GM12891 (cell line): ENCODE data around the gene IFI44. TPM values are rescaled to one million over a fixed set of nuclear protein-coding genes. Genes with fewer than 3 reads are reported as not detected.

Experiments used
- DNase-seq: peaks from one replicate; pipeline ENCODE4 v3.0.0; 2011; ENCODE audit warnings: low spot score; ENCODE audit not compliant: insufficient read length
- FAIRE-seq: peaks from 2 replicates; lab custom pipeline; 2011; peaks lifted over from hg19 to GRCh38; lab: Jason Lieb, UNC
- PAX5 ChIP-seq: IDR thresholded peaks from 2 replicates; pipeline ENCODE4 v1.6.1; 2011; ENCODE audit warnings: low read length, moderate library complexity, mild to moderate bottlenecking; ENCODE audit not compliant: insufficient read depth, severe bottlenecking
- POLR2A ChIP-seq: IDR thresholded peaks from 2 replicates; pipeline ENCODE4 v1.6.1; 2011; ENCODE audit warnings: low read depth, low read length, control low read depth
- POLR2AphosphoS5 ChIP-seq: IDR thresholded peaks from 2 replicates; pipeline ENCODE4 v1.6.1; 2011; ENCODE audit warnings: low read depth, low read length, control low read depth
- POU2F2 ChIP-seq: IDR thresholded peaks from 2 replicates; pipeline ENCODE4 v1.6.1; 2011; ENCODE audit warnings: low read depth, mild to moderate bottlenecking, control low read depth, low read length, moderate library complexity
- SPI1 ChIP-seq: IDR thresholded peaks from 2 replicates; pipeline ENCODE4 v1.6.1; 2011; ENCODE audit warnings: low read depth, low read length, control low read depth
- TAF1 ChIP-seq: IDR thresholded peaks from 2 replicates; pipeline ENCODE4 v1.6.1; 2011; ENCODE audit warnings: low read depth, low read length, control low read depth
- polyA plus RNA-seq: library from polyadenylated mRNA; unstranded; fragments of >200 nt; gene quantifications from one replicate; pipeline ENCODE4 v1.2.1, GENCODE V29; 2012; ENCODE audit warnings: low read depth, missing spikeins, inconsistent platforms; ENCODE audit not compliant: missing spikeins

Gene IFI44
- polyA plus RNA-seq: 57.7 TPM

GRCh38 chr1:78649628-78650027 lies at the start of gene IFI44:
Gene IFI44 (plus strand): TSS chr1:78649831. CDS start chr1:78650196, 365 bp downstream.
- peak; percentile 79 for FAIRE-seq
- DNase-seq: peak; percentile 12
- TF ChIP-seq POU2F2 (no peak), TAF1 (0 out of 2 replicates have a peak, but pooled peaks have one; percentile 68), POLR2AphosphoS5 (peak; percentile 65; the same call in 1 of the 2 replicates), SPI1 (no peak), POLR2A (peak; percentile 83), PAX5 (no peak)

GRCh38 chr1:78601068-78601467 lies 48.6 kb upstream of the IFI44 start:
- DNase-seq (no peak), FAIRE-seq (no peak)
- TF ChIP-seq POLR2A (no peak), POU2F2 (no peak), POLR2AphosphoS5 (no peak)

GRCh38 chr1:78603206-78603605 lies 46.4 kb upstream of the IFI44 start:
- TF ChIP-seq PAX5 (no peak), POLR2A (no peak), SPI1 (no peak), POU2F2 (no peak), TAF1 (no peak), POLR2AphosphoS5 (no peak)
- no peak for DNase-seq
- FAIRE-seq: no peak

GRCh38 chr1:78604643-78605042 lies 45.0 kb upstream of the IFI44 start:
- TF ChIP-seq TAF1 (no peak), POLR2AphosphoS5 (no peak), SPI1 (no peak), PAX5 (no peak), POU2F2 (no peak), POLR2A (no peak)
- FAIRE-seq (no peak), DNase-seq (no peak)

GRCh38 chr1:78606274-78606673 lies 43.4 kb upstream of the IFI44 start:
- FAIRE-seq (no peak), DNase-seq (no peak)
- TF ChIP-seq POLR2A (no peak), POLR2AphosphoS5 (no peak), PAX5 (no peak), POU2F2 (no peak), SPI1 (no peak), TAF1 (no peak)

GRCh38 chr1:78607334-78607927 lies 42.2 kb upstream of the IFI44 start:
- FAIRE-seq (peak; percentile 26), DNase-seq (no peak)
- TF ChIP-seq POLR2A (no peak), TAF1 (no peak), POLR2AphosphoS5 (no peak), SPI1 (no peak), PAX5 (no peak), POU2F2 (no peak)

- DNase-seq: no peak
- no peak for TF ChIP-seq PAX5
- no peak for TF ChIP-seq TAF1
- TF ChIP-seq POLR2AphosphoS5: no peak
- TF ChIP-seq POU2F2: no peak
- TF ChIP-seq POLR2A: no peak
- no peak for TF ChIP-seq SPI1
- no peak for FAIRE-seq
Measured at GRCh38 chr1:78607944-78608343, 41.7 kb upstream of the IFI44 start.

- FAIRE-seq: peak; percentile 91
- DNase-seq: no peak
- TF ChIP-seq POLR2A (no peak), POLR2AphosphoS5 (no peak), TAF1 (no peak), POU2F2 (no peak), SPI1 (no peak), PAX5 (no peak)
Measured at GRCh38 chr1:78617615-78618026, 32.0 kb upstream of the IFI44 start.

- FAIRE-seq: peak; percentile 68
- no peak for TF ChIP-seq TAF1
- no peak for TF ChIP-seq POU2F2
- no peak for TF ChIP-seq POLR2A
- TF ChIP-seq SPI1: no peak
- no peak for TF ChIP-seq PAX5
- no peak for TF ChIP-seq POLR2AphosphoS5
- no peak for DNase-seq
Measured at GRCh38 chr1:78619032-78619431, 30.6 kb upstream of the IFI44 start.
